A549 (cell line): ENCODE results near the gene FKBP2. TPM values are rescaled to one million over a fixed set of nuclear protein-coding genes. Genes with fewer than 3 reads are reported as not detected.

Source experiments
- ATAC-seq, 2 experiments: fragments of 200-7000 bp in 1 of 2; fragments of >200 bp in 1 of 2; cut with Nextera tagmentation in 1 of 2; cut with Tn5 transposase in 1 of 2; 3 replicates each; pipeline versions ENCODE4 v1.8.0 to v1.9.1; 2018 to 2020; ENCODE audit warnings: mild to moderate bottlenecking in 1 of 2, moderate library complexity in 1 of 2
- CTCF ChIA-PET: fragments of 300-600 bp; sonication (Branson Sonifier 250); formaldehyde crosslinking; extraction: SDS; loops from one replicate; lab custom pipeline; 2021; ENCODE audit warnings: antibody characterized with exemption, inconsistent platforms; lab: Yijun Ruan, JAX
- POLR2A ChIA-PET: fragments of 350-600 bp; formaldehyde crosslinking; extraction: SDS; loops from one replicate; lab custom pipeline; 2021; ENCODE audit warnings: antibody characterized with exemption, inconsistent platforms; lab: Yijun Ruan, JAX
- DNase-seq, 2 experiments: peaks; one replicate each; pipeline versions ENCODE4 v3.0.0 to v3.0.0-alpha.2; 2011 to 2016; ENCODE audit warnings: low read depth in 1 of 2, low spot score in 1 of 2
- FAIRE-seq: peaks from 2 replicates; lab custom pipeline; 2011; peaks lifted over from hg19 to GRCh38; lab: Jason Lieb, UNC
- H3K27ac ChIP-seq, 2 experiments: fragments of >200 bp; sonication (Bioruptor Twin); formaldehyde crosslinking; 3 replicates each; pipeline ENCODE4 v1.5.1; 2016 to 2017
- H3K4me1 ChIP-seq: fragments of >200 bp; sonication (Bioruptor Twin); formaldehyde crosslinking; 3 replicates; pipeline ENCODE4 v1.6.1; 2016
- H3K4me2 ChIP-seq: fragments of >200 bp; sonication (Bioruptor Twin); formaldehyde crosslinking; 3 replicates; pipeline ENCODE4 v1.6.1; 2016
- H3K4me3 ChIP-seq: fragments of >200 bp; sonication (Bioruptor Twin); formaldehyde crosslinking; 3 replicates; pipeline ENCODE4 v1.5.1; 2016
- H3K9me3 ChIP-seq: fragments of >200 bp; sonication (Bioruptor Twin); formaldehyde crosslinking; 3 replicates; pipeline ENCODE4 v1.6.1; 2016
- BCL3 ChIP-seq: fragments of >200 bp; sonication (Bioruptor Twin); formaldehyde crosslinking; IDR thresholded peaks from 3 replicates; pipeline ENCODE4 v1.6.1; 2016
- CHD4 ChIP-seq: fragments of 200-600 bp; sonication (generic); IDR thresholded peaks from 2 replicates; pipeline ENCODE4 v1.6.1; 2016; ENCODE audit warnings: antibody characterized with exemption, mild to moderate bottlenecking, borderline replicate concordance
- EHMT2 ChIP-seq: fragments of 200-600 bp; sonication (generic); IDR thresholded peaks from 2 replicates; pipeline ENCODE4 v1.6.1; 2016; ENCODE audit warnings: antibody characterized with exemption, low read depth, mild to moderate bottlenecking, moderate library complexity
- ESRRA ChIP-seq: fragments of 150-350 bp; IDR thresholded peaks from 2 replicates; pipeline ENCODE4 v1.6.1; 2014; ENCODE audit warnings: mild to moderate bottlenecking, low read length, borderline replicate concordance
- FOSB ChIP-seq: fragments of 250-450 bp; sonication (Bioruptor Pico); IDR thresholded peaks from 2 replicates; pipeline ENCODE4 v1.5.0; 2020; ENCODE audit warnings: mild to moderate bottlenecking, moderate library complexity
- FOSL2 ChIP-seq, 2 experiments: fragments of 450-650 bp in 1 of 2; fragments of >200 bp in 1 of 2; sonication (Bioruptor Twin) in 1 of 2; formaldehyde crosslinking; IDR thresholded peaks; 2 replicates each; pipeline versions ENCODE4 v1.5.0 to v1.6.1; 2016 to 2020; ENCODE audit warnings: mild to moderate bottlenecking in 1 of 2, moderate library complexity in 1 of 2
- FOXS1 ChIP-seq: fragments of 250-450 bp; sonication (Bioruptor Pico); IDR thresholded peaks from 2 replicates; pipeline ENCODE4 v1.5.0; 2020; ENCODE audit warnings: mild to moderate bottlenecking, moderate library complexity
- HES2 ChIP-seq: fragments of >200 bp; sonication (Bioruptor Twin); formaldehyde crosslinking; IDR thresholded peaks from 2 replicates; pipeline ENCODE4 v1.6.1; 2016
- HOXB5 ChIP-seq: fragments of 250-450 bp; sonication (Bioruptor Pico); IDR thresholded peaks from 2 replicates; pipeline ENCODE4 v1.5.0; 2020; ENCODE audit warnings: mild to moderate bottlenecking, moderate library complexity
- JUN ChIP-seq, 2 experiments: fragments of >200 bp; sonication (Bioruptor Twin); formaldehyde crosslinking; IDR thresholded peaks; 2 replicates in 1 of 2; 3 replicates in 1 of 2; pipeline ENCODE4 v1.6.1; 2016 to 2017
- JUNB ChIP-seq: fragments of >200 bp; sonication (Bioruptor Twin); formaldehyde crosslinking; IDR thresholded peaks from 2 replicates; pipeline ENCODE4 v1.6.1; 2016
- MAZ ChIP-seq: fragments of 150-350 bp; IDR thresholded peaks from 2 replicates; pipeline ENCODE4 v1.6.1; 2014; ENCODE audit warnings: antibody characterized with exemption, low read depth, low read length, borderline replicate concordance
- MYC ChIP-seq: IDR thresholded peaks from 2 replicates; pipeline ENCODE4 v1.6.1; 2012; ENCODE audit warnings: mild to moderate bottlenecking, inconsistent platforms, low read length, improper control_type of control experiment, borderline replicate concordance
- NPAS2 ChIP-seq: fragments of 250-450 bp; sonication (Bioruptor Pico); IDR thresholded peaks from 2 replicates; pipeline ENCODE4 v1.8.0; 2022; ENCODE audit warnings: mild to moderate bottlenecking, moderate library complexity, borderline replicate concordance
- PHF8 ChIP-seq: fragments of 200-600 bp; sonication (generic); IDR thresholded peaks from 2 replicates; pipeline ENCODE4 v1.6.1; 2016; ENCODE audit warnings: low read depth, mild to moderate bottlenecking, antibody characterized with exemption, moderate library complexity, borderline replicate concordance
- POLR2AphosphoS2 ChIP-seq: conservative IDR thresholded peaks from 2 replicates; pipeline ENCODE4 v1.6.1; 2012; ENCODE audit warnings: low read length, improper control_type of control experiment, inconsistent platforms
- RARB ChIP-seq: fragments of 250-450 bp; sonication (Bioruptor Pico); IDR thresholded peaks from 2 replicates; pipeline ENCODE4 v1.8.0; 2021; ENCODE audit warnings: mild to moderate bottlenecking, moderate library complexity
- RCOR1 ChIP-seq: fragments of 150-350 bp; IDR thresholded peaks from 2 replicates; pipeline ENCODE4 v1.6.1; 2014; ENCODE audit warnings: antibody characterized with exemption, low read length, low read depth
- REST ChIP-seq: fragments of 200-600 bp; sonication (generic); IDR thresholded peaks from 2 replicates; pipeline ENCODE4 v1.6.1; 2016; ENCODE audit warnings: antibody characterized with exemption, mild to moderate bottlenecking, moderate library complexity
- SMC3 ChIP-seq: fragments of >200 bp; sonication (Bioruptor Twin); formaldehyde crosslinking; IDR thresholded peaks from 3 replicates; pipeline ENCODE4 v1.6.1; 2018; ENCODE audit warnings: inconsistent platforms
- TFCP2L1 ChIP-seq: fragments of 250-450 bp; sonication (Bioruptor Pico); IDR thresholded peaks from 2 replicates; pipeline ENCODE4 v1.5.0; 2021; ENCODE audit warnings: mild to moderate bottlenecking
- TP53 ChIP-seq: fragments of 250-450 bp; sonication (Bioruptor Pico); IDR thresholded peaks from 2 replicates; pipeline ENCODE4 v1.5.0; 2021; ENCODE audit warnings: mild to moderate bottlenecking, moderate library complexity
- ZNF302 ChIP-seq: fragments of 250-450 bp; sonication (Bioruptor Pico); IDR thresholded peaks from 2 replicates; pipeline ENCODE4 v1.9.0; 2021; ENCODE audit warnings: inconsistent platforms, mild to moderate bottlenecking, moderate library complexity
- WGBS: methylation state at CpG from one replicate; pipeline ENCODE4 v1.1.6; 2017; ENCODE audit errors: missing lambda C conversion rate; 5-methylcytosine and 5-hydroxymethylcytosine counted together
- polyA plus RNA-seq, 4 experiments: library from polyadenylated mRNA; depleted of rRNA in 3 of 4; stranded (reverse); fragments of >200 nt; fragmentation: RNase III in 1 of 4; extraction: RNeasy Plus Mini Kit Qiagen cat#74134 plus additional on column Dnase treatment in 1 of 4; gene quantifications; 2 replicates in 3 of 4; 3 replicates in 1 of 4; pipeline ENCODE4 v1.2.3, GENCODE V29; 2011 to 2017

Gene FKBP2
- polyA plus RNA-seq, 2 of the 4 experiments (the other 2 are of a cell fraction), result 40.5 to 131 TPM

GRCh38 chr11:64278576-64279190, 37.8 kb downstream of the FKBP2 start:
- DNase-seq (no peak), FAIRE-seq (no peak), ATAC-seq (no peak)
- no peak for TF ChIP-seq MAZ
- TF ChIP-seq EHMT2, result no peak
- no peak for TF ChIP-seq HES2
- no peak for TF ChIP-seq HOXB5 (CRISPR knock-in tag)
- TF ChIP-seq CHD4, result no peak
- TF ChIP-seq ESRRA, result no peak
- TF ChIP-seq RCOR1, result no peak
- no peak for TF ChIP-seq NPAS2 (CRISPR knock-in tag)
- TF ChIP-seq BCL3, result no peak
- TF ChIP-seq SMC3, result no peak
- no peak for TF ChIP-seq JUNB
- TF ChIP-seq PHF8, result no peak
- no peak for TF ChIP-seq FOSB (CRISPR knock-in tag)
- TF ChIP-seq REST, result no peak
- Histone ChIP-seq H3K4me1 (peaks cover 31% of the 10 kb centered on the region), H3K9me3 (no peaks in the 10 kb centered on the region), H3K27ac (peak overlapping the region in 1 of 2 experiments; percentile 12; a peak in 2 of 6 replicates), H3K4me3 (no peak overlapping the region), H3K4me2 (no peak overlapping the region)
- ChIA-PET POLR2A (interaction anchor here (1.6 kb wide), 1 partner anchor 9 kb away, joined by 5 read pairs; no protein-coding TSS in a partner anchor), CTCF (interaction anchor here (0.6 to 20.5 kb wide), 4 partner anchors 11 to 93 kb away, joined by 3 to 448 read pairs (median 7); partner anchors contain the start of genes CATSPERZ, ESRRA and STIP1)
- WGBS, result 90% methylated on average over 8 of the region's 8 CpGs

GRCh38 chr11:64281957-64282770, 41.3 kb downstream of the FKBP2 start:
- H3K4me2 ChIP-seq, result no peak overlapping the region
- TF ChIP-seq TFCP2L1 (CRISPR knock-in tag) (no peak), ZNF302 (CRISPR knock-in tag) (no peak), POLR2AphosphoS2 (no peak), FOXS1 (CRISPR knock-in tag) (no peak), TP53 (CRISPR knock-in tag) (no peak), FOSL2 (IDR thresholded peaks at IDR 0.05) (no peak), FOSL2 (CRISPR knock-in tag; IDR thresholded peaks at IDR 0.05) (no peak), RARB (no peak), SMC3 (no peak), MYC (no peak), JUN (IDR thresholded peaks at IDR 0.05) (no peak)
- FAIRE-seq, result no peak
- WGBS, result 94% methylated on average over 22 of the region's 22 CpGs
- no peaks in the 10 kb centered on the region for H3K9me3 ChIP-seq
- ChIA-PET POLR2A (interaction anchor here (0.5 to 5.8 kb wide), 4 partner anchors 12 to 57 kb away, joined by 4 to 49 read pairs (median 10); partner anchors contain the start of gene ESRRA), CTCF (interaction anchor here (0.9 to 20.5 kb wide), 5 partner anchors 10 to 49 kb away, joined by 3 to 448 read pairs (median 7); partner anchors contain the start of genes CATSPERZ, ESRRA and PLCB3)
- no peak overlapping the region for H3K4me3 ChIP-seq
- H3K27ac ChIP-seq, result no peak overlapping the region
- DNase-seq, result no peak
- no peak for ATAC-seq
- H3K4me1 ChIP-seq, result peaks cover 21% of the 10 kb centered on the region
